H1 (cell line): ENCODE results near the gene CAV3. TPM values are rescaled to one million over a fixed set of nuclear protein-coding genes. Genes with fewer than 3 reads are reported as not detected.

Source experiments
- CREB1 ChIP-seq: IDR thresholded peaks from 2 replicates; pipeline ENCODE4 v1.6.1; 2012; ENCODE audit warnings: inconsistent platforms
- polyA plus RNA-seq, 7 experiments: library from polyadenylated mRNA; depleted of rRNA in 3 of 7; stranded (reverse) in 5 of 7; unstranded in 2 of 7; fragments of >200 nt in 5 of 7; fragments of 200-250 nt in 2 of 7; gene quantifications; 1 replicate in 5 of 7; 2 replicates in 1 of 7; 4 replicates in 1 of 7; pipeline versions ENCODE4 v1.2.1 to v1.2.3, GENCODE V29; 2011 to 2013; ENCODE audit warnings: missing spikeins in 2 of 7, mixed read lengths in 2 of 7
- total RNA-seq: library from RNA; stranded (reverse); fragmentation: NEBNext Ultra II Directional; extraction: Animal tissue kit (Norgen Biotek cat#: 25700); gene quantifications from 2 replicates; pipeline ENCODE4 v1.2.1, GENCODE V29; 2021

CAV3 gene
- total and polyA plus RNA-seq, 2 of the 8 experiments (the other 6 are each of a cell fraction or from before 2014, with no cell fraction given): not detected

DNA sequence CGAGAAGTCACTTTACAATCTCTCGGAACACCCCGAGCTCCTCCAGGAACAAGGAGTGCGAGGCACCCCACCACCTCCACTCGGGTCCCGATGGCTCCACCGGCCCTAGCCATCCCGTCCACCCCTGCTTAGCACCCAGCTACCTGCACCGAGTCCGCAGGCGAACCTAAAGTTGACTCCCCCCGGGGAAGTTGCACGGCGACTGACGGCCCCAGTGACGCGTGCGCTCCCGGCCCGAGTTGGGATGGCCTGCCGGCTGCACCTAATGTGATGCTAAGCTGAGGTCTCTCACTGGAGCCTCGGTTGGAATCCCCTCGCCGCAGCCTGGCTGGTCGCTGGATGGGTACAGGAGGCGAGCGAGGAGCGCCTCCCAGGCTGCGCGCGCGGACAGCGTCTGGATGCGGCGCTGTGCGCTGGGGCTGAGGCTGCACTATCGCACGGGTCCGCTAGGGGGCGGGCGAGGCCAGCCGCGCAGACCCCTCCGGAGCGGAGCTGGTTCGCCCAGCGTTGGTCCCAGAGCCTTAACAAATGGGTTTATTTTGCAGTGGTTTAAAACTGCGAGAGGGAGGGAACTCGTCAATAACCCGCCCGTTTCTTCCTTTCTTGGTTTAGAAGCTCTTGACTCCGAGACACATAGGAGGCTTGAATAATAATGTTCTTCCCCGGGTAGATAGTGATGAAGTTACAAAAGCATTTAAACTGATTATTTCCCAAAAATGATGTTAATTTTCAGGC is 35.7 kb downstream of the CAV3 start, which contains the start of gene OXTR (continued):
- TF ChIP-seq CREB1: peak; percentile 50
